ENCODE results near the gene LARP1.
"Not testable (repeated sequence)": the region's sequence is repeated elsewhere in the genome, so short reads cannot be mapped to it uniquely, and the experiment has no call there.

LARP1 gene

DNA sequence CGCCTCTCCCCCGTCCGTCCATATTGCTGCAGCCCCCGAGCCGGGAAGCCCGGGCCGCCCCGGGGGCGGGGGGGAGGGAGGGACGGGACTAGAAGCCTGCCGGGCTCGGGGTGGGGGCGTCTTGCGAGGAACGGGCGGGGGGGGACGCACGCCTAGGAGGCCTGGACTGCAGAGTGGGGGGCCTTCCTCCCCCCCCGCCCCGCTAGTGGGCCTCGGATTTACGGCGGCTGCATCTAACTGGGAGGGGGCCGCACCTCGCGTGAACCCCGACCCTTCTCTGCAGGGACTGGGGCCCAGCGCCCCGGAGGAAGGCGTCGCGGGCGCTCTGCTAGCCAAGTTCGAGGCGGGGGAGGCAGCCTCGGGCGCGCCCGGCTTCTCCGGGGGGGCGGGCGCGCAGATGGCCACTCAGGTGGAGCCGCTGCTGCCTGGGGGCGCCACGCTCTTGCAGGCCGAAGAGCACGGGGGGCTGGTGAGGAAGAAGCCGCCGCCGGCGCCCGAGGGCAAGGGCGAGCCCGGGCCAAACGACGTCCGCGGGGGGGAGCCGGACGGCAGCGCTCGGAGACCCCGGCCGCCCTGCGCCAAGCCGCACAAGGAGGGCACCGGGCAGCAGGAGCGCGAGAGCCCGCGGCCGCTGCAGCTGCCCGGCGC, at the start of gene LARP1:
LARP1 (plus strand) TSS at position 17 of the 648 bp plus-strand sequence; CDS start at position 398, 381 bp downstream.
- no peak for DNase-seq

DNA sequence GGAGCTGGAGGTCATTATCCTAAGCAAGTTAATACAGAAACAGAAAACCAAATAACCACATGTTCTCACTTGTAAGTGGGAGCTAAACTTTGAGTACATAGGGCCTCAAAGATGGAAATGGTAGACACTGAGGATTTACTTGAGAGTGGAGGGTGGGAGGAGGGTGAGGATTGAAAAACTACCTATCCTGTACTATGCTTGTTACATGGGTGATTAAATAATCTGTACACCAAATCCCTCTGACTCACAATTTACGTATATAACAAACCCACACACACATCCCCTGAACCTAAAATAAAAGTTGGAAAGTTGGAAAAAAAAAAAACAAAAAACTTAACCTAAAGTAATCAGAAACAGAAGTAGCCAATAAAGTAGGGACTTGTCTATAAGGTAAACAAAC, 48.8 kb upstream of the LARP1 start:
- DNase-seq = no peak

DNA sequence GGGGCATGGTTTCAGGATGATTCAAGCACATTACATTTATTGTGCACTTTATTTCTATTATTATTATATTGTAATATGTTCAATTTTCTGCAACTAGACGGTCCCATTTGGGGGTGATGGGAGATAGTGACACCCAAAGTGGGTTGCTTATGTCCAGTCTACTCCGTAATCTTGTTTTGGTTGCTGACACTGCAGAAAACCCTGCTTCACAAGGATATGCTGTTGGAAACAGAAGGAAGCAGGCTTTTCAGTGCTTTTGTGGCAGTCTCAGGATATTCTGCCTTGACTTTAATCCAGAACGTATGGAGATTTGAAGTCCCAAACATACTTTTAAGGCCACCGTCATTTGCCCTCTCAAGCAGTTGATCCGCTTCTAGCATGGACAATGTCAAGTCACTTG, 47.5 kb upstream of the LARP1 start:
- no peak for DNase-seq

DNA sequence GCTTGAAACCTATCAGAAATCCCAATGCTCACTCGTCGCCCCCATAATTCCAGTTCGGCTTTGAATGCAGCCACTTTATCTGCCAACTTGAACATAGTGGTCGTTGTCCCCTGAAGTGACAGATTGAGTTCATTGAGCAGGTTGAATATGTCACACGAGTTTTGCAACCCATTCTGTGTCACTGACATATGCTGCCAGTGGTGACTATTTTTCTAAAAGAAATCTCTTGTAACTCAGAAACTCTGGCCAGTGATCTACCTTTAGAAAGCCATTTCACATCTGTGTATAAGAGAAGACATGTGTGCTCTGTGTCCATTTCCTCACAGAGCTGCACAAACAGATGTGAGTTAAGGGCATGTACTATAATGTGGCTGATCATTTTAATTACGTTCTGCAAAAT, 47.0 kb upstream of the LARP1 start:
- no peak for DNase-seq

DNA sequence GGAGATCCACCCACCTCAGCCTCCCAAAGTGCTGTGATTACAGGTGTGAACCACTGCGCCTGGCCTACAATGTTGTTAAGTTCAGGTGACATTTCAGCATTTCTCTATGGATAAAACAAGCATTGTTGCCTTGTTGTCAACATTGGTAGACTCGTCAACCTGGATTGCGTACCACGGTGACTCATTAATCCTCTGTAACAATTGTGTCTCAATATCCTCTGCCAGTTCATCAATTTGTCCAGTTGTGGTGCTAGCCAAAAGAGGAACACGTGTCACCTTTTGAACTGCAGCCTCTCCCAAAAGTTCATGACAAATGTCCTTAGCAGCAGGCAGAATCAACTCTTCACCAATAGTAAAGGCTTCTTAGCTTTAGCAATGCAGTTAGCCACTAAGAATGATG, 46.3 kb upstream of the LARP1 start:
- no peak for DNase-seq

DNA sequence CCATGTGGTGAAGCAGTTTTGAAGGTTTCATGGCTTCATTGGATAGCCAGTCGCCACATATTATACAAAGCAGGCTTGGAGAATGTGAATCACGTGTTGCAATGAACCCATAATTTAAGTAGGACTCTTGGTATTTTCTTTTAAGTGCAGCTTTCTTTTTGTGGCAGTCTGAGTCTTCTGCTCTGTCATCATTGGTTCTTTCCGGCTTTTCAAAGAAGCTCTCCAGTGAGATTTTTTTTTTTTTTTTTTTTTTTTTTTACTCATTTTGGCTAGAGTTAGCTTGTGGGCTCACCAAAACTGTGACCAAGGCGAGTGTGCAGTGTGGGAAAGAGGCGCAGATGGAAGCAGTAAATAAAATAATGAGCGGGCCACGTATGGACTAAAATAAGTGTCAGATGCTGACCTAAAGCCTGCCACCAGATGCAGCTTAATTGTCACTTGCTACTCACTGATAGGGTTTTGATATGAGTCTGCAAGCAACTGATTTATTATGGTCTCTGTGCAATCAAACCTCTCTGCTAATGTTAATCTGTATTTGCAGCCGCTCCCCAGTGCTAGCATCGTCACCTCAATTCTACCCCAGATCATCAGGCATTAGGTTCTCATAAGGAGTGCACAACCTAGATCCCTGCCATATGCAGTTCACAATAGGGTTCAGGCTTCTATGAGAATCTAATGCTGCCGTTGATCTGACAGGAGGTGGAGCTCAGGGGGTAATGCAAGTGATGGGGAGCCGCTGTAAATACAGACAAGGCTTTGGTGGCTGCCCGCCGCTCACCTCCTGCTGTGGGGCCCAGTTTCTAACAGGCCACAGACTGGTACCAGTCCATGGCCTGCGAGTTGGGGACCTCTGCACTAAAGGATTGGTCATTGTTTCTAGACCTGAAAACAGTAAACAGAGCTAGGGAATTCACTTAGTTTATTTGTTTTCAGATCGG, 45.5 kb upstream of the LARP1 start:
- DNase-seq = no peak

DNA sequence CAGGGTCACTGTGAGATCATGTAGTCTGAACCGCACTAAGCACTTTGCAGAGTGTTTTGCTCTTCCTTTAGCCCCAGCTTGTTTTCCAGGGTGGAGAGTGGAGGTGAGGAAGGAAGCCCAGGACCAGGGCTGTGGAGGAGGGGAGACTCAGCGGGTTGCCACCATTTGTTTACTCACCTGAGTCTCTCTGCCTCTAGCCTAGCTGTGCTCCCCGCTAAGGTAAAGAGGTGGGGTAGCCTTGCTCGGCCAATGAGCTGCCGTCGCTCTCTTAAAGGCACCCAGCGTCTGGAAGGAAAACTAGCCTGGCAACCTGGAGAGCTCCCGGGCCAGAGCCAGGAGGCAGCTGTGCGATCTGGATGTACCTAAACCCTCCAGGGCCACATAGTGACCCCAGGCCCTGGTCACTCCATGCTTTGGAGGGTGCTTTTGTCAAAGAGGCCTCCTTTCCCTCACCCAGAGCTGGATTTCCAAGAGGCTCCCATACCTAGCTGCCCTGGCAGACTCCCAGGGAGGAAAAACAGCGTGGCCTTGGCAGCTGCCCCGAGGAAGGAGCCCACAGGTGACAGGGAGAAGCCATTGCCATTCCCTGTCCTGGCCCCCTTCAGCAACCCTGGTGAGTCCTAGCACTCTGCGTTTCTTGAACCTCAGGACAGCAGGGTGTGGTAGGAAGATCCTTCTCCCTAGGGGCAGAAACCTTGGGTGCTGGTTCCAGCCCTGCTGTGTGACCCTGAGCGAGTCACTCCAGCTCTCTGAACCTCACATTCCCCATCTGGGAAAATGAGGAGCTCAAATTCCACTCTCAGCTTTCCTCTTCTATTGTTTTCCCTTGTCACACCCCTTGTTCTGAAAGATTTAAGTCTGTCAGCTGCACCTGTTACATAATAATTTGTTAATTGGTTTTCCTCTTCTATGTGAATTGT, 42.4 kb upstream of the LARP1 start:
- no peak for DNase-seq

DNA sequence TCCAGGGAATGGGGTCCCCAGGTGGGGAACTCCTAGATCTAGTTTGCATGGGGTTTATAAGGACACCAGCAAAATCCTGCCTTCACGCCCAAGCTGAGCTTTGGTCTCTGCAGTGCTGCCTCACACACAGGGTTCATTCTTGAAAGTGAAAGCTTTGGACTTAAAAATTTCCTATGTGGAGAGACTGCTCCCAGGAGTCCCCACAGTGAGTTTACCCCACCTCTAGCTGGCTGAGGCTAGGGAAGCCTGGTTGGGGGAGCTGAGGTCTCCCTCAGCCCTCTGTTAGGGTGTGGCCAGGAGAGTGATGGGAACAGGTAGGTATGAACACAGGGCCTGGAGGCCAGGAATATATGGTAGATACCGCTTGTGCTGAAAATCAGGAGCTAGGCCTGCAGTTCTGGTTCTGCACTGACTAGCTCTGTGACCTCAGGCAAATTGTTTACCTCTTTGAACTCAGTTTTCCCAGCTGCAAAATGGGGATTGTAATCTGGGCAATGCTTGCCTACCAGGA, 41.5 kb upstream of the LARP1 start:
- no peak for DNase-seq

DNA sequence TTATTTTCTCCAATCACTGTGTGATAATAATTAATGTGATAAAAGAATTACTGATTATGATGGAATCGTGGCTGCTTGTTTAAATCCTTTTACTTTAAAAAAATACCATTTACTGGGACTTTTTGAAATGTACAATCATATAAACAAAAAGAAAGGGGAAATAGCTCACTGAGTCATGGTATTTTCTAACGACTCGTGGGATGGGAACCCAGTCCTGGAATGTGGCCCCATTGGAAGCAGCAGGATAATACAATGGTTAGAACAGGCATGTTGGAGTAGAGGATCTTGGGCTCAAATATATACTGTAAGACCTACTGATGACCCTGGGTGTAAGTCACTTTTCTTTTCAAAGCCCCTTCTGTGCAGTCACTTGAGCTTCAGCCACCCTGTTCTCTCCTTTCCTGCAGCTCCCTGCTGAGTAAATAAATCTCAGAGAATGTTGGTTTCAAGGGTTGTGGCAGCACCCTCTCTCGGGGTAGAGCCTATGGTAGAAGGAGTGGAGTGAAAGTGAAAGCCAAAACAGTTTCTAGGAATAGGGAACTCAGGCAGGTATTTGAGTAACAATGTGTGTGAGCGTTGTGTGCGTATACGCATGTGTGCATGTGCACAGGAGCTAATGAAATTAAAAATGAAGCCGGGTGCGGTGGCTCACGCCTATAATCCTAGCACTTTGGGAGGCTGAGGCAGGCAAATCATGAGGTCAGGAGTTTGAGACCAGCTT, 40.8 kb upstream of the LARP1 start:
- DNase-seq = no peak

DNA sequence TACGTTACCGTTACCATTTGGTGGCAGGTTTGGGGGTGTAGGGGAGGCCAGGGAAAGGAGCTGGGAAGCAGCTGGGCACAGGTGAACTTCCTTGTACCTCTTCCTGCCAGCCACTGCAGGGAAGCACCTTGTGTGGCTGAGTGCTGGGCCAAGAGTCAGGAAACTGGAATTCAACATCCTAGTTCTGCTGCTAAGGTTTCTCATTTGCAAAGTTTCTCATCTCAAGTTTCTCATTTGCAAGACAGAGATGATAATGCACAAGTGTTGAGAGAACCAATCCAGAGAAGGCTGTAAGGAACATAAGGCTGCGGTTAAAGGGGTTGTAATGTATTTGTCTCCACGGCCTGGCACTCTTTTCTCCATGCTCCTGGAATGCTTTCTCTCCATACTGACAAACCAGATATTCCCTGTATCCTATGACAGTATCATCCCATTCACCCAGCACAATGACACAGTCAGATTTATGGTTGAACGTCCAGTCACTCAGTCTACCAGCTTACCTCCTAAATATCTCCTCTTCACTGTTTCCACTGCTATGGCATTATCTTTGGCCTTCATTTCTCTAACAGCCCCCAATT, 33.6 kb upstream of the LARP1 start:
- no peak for DNase-seq

DNA sequence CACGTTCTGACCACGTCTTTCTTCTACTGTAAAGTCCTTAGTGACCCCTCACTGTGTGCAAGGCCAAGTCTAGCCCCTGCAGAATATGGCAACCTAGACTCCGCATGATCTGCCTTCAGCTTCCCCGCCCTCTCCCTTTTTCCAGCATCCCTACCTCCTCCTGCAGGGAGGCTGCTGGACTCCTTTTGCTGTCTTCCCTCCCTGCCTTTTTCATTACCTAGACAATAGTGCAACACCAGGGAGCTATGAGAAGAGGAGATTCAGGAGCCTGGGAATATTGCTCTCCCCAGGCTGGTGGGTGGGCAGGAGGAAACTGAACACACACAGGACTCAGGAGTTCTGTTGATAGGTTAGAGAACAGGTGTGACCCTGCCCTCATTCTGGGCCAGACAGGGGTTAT, 33.1 kb upstream of the LARP1 start:
- no peak for DNase-seq

DNA sequence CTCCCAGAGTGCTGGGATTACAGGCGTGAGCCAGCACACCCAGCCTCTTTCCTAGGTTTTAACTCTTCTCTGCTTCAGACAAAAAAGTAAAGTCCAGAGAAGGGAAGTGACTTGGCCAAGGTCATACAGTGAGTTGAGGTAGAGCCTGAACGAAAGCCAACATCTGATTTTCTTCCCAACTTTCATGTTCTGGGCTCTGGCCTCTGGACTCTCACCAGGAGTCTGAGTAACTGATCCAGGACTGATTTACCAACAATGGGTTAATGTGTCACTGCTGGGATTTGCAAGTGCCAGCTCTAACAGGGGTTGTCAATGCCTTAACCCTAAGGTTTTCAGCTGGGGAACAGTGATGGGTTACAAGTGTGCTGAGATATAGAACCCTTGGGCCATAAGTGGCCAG, 32.2 kb upstream of the LARP1 start:
- DNase-seq = no peak

DNA sequence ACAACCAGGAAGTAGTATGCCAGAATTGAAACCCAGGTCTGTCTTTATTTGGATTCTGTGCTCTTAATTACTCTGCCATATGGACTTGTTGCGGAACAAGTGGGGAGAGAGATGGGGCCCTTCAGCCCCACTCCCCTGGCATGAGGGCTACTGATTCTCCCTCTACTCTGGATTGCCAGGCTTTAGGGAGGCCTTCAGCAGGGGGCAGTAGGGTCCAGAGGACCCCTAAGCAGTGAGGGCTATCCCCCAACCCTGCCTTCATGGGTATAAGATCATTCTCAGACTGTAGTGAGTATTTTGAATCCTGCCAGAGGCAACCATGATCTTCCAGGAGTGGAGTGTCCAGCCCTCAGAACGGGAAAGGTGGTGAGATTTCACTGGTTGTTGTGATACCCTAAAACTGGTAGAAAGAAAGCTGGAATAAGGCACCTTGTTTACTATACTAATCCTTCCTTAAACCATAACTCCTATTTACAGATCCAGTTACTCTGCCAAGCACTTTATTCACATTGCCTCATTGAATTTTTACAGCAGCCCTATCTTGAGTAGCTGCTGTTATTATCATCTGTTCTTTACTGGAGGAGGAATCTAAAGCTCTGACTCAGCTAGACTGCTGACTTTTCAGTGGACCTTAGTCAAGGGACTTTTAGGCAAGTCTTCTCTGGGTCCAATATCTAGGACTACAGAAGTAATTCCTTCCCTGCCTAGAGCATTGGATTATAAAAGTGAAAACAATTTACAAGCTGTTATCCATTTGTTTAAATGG, 31.3 kb upstream of the LARP1 start:
- no peak for DNase-seq

DNA sequence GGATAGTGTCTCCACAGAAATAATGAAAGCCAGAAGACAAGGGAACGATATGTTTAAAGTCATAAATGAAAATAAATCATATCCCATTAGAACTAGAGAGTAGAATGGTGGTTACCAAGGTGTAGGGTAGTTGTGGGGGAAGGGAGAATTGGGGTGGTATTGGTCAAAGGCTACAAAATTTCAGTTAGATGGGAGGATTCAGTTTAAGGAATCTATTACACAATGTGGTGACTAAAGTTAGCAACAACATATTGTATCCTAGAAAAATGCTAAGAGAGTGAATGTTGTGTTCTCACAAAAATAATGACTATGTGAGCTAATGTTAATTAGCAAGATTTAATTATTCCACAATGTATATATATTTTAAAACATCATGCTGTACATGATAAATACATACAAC, 27.8 kb upstream of the LARP1 start:
- DNase-seq = no peak

DNA sequence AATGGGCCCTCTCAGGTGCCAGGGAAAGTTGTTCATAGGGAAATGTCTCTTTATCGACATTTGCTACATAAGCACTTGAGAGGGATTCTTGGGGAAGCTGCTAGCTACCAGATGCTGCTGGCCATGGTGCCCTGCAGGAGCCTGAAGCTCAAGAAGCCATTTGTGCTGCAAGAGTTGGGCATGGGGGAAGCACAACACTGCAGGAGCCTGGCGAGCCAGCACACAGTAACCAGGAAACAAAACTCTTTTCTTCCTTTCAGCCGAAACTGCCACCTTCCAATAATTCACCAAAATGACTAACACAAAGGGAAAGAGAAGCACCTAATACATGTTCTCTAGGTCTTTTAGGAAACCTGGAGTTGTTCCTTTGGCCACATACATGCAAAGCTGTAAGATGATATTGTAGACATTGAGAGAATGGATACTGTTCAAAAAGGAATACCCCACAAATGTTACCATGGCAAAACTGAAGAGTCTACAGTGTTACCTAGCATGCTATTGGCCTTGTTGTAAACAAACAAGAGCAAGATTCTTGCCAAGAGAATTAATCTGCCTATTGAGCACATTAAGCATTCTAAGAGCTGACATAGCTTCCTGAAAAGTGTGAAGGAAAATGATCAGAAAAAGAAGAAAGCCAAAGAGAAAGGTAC, 26.1 kb upstream of the LARP1 start:
- DNase-seq = no peak

DNA sequence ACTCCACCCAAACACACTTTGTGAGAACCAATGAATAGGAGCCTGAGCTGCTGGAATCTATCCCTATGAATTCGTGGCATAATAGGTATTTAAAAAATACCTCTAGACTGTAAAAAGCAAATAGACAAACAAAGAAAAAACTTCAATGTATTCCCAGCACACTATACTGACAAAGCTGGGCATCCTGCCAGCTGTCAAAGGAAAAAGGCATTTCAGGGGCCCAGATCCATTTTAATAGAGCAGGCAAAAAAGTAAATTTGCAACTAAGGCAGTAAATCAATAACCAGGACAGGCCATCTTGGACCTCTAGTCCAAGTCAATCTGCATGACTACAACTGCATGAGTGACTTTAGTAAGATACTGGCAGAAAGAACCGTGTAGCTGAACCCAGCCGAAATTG, 25.6 kb upstream of the LARP1 start:
- DNase-seq = no peak

DNA sequence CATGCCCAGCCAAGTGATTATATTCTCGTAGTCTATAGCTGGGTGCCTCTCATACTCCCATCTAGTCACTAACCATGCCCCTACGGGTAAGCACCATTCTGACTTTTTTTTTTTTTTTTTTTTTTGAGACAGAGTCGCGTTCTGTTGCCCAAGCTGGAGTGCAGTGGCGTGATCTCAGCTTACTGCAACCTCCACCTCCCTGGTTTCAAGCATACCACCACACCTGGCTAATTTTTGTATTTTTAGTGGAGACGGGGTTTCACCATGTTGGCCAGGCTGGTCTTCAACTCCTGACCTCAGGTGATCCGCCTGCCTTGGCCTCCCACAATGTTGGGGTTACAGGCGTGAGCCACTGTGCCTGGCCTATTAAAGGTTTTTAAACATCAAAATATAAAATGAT, 24.4 kb upstream of the LARP1 start:
- not testable (repeated sequence) for DNase-seq

DNA sequence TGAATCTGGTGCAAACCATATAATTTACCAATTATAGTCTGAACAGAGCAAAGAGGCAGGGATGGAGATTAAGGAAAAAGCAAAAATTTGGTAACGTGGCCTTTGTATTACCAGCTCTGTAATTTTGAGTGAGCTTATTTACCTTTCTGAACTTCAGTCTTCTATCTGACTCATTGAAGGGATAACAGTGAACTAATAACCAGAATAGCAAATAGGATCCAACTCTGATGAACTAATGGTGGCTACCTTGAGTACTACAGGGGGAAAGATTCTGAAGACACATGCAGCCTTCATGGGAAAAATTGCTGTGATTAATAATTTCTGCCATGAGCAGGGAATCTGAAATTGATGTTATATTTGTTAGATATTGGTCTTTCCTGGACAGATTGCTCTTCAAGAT, 23.0 kb upstream of the LARP1 start:
- no peak for DNase-seq

DNA sequence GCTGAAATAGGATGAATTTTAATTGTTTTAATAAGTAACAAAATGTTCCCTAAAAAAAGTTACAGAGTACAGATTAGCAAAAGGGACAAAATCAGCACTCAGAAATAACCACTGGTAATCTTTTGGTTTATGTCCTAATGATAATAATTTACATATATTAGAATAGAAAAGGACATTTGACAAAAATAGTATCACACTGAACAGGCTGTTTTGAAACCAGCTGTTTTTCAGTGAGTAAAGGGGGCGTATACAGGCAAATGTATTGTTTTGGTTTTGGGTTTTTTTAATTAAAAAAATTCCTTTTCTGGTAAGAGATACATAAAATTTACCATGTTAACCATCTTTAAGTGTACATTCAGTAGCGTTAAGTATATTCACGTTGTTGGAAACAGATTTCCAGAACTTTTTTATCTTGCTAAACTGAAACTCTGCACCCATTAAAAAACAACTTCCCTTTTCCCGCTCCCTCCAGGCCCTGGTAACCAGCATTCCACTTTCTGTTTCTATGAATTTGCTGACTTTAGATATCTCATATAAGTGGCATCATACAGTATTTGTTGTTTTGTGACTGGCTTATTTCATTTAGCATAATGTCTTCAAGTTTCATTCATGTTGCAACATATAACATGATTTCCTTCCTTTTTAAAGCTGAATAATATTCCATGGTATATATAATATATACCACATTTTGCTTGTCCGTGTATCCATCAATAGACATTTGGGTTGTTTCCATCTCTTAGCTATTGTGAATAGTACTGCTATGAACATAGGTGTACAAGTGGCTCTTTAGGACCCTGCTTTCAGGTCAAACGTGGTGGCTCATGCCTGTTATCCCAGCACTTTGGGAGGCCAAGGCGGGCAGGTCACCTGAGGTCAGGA, 20.6 kb upstream of the LARP1 start:
- DNase-seq = no peak

DNA sequence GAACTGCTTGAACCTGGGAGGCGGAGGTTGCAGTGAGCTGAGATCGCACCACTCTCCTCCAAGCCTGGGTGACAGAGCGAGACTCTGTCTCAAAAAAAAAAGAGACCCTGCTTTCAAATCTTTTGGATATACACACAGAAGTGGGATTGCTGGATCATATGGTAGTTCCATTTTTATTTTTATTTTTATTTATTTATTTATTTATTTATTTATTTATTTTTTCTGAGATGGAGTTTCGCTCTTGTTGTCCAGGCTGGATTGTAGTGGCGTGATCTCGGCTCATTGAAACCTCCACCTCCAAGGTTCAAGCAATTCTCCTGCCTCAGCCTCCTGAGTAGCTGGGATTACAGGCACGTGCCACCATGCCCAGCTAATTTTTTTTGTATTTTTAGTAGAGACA, 19.8 kb upstream of the LARP1 start:
- DNase-seq = not testable (repeated sequence)

Measured in NCI-H446 treated with DMSO at 0.1 percent for 48 hours (cell line).